Erythroblast (primary cell): ENCODE measurements around the gene ZNF860.

Experiments used
- GATA1 ChIP-seq: IDR thresholded peaks from 2 replicates; pipeline ENCODE4 v1.6.1; 2011; ENCODE audit warnings: low read depth, mild to moderate bottlenecking, control low read depth, low read length, moderate library complexity
- POLR2A ChIP-seq: IDR thresholded peaks from 2 replicates; pipeline ENCODE4 v1.6.1; 2011; ENCODE audit warnings: mild to moderate bottlenecking, low read length

DNA sequence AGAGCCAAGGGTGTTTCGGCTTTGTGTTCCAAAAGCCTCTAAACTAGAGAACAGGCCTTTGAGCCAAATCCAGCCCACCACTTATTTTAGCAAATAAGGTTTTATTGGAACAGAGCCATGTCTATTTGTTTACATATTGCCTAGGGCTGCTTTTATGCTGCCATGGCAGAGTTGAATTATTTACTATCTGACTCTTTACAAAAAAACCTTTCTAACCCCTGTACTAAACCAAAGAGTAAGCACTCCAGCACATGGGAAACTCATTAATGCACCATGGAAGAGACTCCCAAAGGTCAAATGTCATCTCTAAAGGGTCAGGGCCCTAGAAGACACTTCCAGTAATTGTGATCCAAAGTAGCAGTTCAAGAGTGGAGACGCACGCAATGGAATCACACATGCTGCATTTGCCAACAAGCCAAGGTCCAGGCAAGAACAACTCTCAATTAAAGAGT lies 22.8 kb upstream of the ZNF860 start:
- TF ChIP-seq POLR2A (no peak), GATA1 (no peak)
